Suppressor macrophage treated with lipopolysaccharide for 4 hours (primary cell): ENCODE measurements around the gene TBC1D24.

Experiments
- DNase-seq: peaks from one replicate; pipeline ENCODE4 v3.0.0-alpha.2; 2020

Gene TBC1D24

DNA sequence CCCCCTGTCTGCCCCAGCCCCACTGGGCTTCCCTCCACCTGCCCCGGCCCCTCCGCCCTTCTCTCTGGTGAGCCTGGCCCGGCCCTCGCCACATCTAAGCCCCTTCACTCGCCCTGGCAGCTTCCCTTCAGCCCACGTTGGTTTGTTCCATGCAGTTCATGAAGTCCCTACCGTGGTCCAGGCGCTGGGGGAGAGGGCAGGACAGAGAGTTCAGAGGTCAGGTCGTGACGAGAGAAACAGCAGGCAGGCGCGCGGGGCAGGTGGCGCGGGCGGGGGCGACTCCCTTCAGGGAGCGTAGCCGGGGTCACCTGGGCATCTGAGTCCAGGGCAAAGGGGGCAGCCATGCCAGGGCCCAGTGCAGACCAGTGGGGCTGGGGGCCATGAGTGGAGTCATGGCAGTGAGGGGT lies 23.9 kb upstream of the TBC1D24 start:
- no peak for DNase-seq

DNA sequence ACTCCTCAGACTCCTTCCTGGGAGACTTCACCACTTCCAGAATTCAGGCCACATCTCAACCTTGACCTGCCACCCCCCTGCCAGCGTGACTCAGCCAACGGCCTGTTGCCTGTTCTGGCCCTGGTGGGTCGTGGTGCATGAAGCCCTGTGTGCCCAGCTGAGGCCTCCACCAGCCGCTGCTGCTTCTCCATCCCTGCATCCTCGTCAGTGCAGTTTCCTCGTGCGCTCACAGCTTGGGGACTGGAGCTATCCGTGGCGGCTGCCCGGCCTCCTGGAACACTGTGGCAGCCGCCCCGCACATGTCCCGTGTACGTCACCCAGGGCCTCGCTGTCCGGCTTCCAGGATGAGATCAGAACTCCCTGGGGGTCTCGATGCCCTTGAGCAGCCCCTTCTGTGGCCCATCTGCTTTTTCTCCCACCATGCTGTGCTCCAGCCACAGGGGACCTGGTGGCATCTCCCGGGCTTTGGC lies 23.0 kb upstream of the TBC1D24 start:
- no peak for DNase-seq

DNA sequence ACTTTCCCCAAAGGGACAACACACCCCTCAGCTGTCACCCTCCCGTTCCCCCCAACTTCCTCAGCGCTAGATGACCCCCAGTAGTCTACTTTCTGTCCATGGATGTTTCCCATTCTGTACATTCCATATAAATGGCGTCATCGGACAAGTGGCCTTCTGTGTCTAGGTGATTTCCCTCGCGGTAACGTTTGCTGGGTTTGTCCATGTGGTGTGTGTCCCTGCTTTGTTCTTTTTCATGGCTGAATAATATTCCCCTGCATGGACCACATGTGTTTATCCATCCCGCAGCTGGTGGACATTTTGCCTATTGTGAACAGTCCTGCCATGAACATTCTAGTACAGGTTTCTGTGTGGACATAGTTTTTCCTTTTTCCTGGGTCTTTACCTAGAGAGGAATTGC lies 22.3 kb upstream of the TBC1D24 start:
- no peak for DNase-seq

DNA sequence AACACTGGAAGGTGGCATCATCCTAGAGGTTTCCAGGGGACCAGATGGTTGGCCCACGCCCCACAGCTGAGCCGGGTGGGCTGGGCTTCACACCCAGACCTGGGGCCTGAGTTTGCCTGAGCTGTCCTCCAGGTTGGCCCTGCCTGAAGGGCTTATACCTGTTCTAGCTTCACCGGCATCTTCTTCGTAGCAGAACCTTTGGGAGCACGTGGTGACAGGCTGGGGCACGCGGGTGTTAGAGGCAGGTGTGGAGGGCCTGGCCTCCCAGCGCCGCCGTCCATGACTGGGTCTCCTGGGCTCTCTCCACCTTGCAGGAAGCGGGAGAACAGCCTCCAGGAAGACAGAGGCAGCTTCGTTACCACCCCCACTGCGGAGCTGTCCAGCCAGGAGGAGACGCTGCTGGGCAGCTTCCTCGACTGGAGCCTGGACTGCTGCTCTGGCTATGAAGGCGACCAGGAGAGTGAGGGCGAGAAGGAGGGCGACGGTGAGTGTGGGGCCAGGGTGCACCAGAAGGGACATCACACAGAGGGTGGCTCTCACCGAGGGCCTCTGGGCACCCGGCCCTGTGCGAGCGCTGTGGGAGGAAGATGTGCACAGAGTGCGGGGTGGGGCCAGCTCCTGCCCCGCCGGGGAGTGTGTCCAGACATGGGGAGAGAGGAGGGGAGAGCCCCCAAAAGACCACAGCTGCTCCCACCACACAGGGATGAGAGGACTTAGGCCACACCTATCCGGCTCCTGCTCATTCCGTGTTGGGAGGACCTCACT lies 19.7 kb upstream of the TBC1D24 start:
- no peak for DNase-seq

DNA sequence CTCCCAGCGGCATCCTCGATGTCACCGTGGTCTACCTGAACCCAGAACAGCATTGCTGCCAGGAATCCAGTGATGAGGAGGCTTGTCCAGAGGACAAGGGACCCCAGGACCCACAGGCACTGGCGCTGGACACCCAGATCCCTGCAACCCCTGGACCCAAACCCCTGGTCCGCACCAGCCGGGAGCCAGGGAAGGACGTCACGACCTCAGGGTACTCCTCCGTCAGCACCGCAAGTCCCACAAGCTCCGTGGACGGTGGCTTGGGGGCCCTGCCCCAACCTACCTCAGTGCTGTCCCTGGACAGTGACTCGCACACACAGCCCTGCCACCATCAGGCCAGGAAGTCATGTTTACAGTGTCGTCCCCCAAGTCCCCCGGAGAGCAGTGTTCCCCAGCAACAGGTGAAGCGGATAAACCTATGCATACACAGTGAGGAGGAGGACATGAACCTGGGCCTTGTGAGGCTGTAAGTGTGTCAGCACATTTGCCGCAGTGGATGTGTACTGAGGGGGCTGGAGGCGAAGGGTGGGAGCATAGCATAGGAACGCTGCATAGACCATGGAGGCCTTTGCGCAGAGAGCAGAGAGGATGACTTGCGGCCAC lies 18.3 kb upstream of the TBC1D24 start:
- DNase-seq: no peak

DNA sequence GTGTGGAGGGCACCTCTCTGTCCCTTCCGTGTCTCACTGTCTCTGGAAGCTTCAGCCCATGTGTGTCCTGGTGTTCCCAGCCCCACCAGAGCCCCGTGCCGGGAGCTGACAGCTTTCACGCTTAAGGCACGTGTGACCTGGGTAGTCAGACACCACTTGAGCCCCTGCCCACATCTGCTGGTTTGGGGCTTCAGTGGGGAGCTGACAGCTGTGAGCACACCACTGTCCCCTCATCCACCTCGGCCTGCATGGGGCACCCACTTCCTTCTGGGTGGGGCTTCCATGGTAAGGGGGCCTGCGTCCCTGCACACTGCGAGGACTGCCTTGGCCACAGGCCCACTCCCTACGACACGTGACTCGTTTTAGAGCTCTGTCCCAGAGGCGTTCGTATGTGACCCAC lies 17.7 kb upstream of the TBC1D24 start:
- DNase-seq: no peak

DNA sequence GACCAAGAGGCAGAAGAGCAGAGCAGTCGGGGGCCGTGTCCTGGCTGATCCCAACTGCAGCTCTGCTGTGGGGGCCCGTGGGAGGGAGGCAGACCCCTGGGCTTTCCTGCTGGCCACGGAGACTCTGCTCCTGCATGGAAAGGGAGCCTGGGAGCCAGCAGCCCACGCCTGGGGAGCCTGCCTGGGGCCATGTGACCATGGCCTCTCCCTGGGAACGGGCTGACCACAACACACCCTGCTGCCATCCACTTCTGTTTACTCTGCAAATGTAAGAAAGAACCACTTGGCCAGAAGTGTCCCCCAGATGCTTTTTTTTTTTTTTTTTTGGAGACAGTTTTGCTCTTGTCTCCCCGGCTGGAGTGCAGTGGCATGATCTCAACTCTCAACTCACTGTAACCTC lies 17.0 kb upstream of the TBC1D24 start:
- no peak for DNase-seq

DNA sequence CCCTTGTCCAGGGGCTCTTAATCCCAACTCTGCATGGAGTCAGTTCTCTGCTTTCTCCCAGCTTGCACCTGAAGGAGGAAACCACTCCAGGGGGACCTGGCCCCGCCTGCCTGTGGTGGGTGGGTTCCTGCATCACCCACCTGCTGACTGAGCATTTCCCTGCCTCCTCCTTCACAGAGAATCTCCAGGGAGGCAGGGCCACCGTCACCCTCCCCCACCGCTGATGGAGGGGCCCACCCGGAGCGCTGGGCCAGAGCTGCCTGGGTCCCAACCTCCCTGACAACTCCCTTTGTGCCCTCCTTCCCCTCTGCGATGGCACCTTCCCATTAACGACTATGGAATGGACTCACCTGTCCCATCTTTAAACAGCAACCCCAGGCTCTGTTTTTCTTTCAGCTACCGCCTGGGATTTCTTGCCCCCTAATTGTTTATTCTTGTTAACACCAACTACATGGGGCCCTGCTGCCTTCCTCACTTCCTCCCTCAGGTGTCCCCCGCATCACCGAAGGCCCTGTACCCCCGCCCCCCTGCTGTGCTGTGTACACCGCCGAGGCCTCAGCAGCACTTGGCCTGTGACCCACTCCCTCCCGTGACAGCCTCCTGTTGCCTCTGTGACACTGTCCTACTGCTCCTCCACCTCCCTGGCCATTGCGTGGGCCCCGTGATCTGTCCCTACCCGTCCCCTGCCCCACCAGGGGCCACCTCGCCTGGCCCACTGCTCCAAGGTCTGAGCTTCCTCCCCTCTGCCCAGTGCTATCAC lies 15.9 kb upstream of the TBC1D24 start:
- no peak for DNase-seq

DNA sequence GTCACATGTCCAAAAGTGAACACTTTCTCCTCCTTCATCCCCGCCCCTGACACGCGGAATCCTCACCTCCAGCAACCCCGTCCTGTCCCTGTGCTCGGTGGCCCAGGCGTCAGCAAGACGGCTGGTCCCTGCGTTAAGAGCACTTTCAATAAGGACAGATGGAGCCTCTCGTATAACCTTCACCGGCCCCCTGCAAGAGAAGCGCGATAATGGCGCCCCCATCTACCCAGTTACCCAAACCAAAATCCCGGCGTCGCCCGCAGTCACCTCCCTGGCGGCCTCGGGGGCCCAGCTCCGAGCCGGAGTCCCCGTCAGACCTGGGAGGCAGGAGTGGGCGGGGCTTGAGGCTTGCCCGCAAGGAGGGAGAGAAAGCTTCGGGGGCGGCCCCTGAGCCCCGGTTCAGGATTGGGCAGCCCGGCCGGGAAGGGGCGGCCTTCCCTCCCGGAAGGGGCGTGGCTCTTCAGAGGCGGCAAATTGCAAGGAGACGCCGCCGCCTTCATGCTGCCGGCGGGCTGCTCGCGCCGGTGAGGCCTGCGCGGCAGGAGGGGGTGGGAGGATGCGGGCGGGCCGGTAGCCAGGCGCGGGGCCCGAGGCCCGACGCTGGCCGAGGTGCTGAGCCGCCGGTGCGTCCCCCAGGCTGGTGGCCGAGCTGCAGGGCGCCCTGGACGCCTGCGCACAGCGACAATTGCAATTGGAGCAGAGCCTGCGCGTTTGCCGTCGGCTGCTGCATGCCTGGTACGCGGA lies 15.1 kb upstream of the TBC1D24 start, which contains the start of gene TEDC2:
TEDC2 (plus strand) TSS at position 463 of the 744 bp plus-strand sequence; CDS start at position 499, 36 bp downstream.
- DNase-seq: peak; percentile 96

DNA sequence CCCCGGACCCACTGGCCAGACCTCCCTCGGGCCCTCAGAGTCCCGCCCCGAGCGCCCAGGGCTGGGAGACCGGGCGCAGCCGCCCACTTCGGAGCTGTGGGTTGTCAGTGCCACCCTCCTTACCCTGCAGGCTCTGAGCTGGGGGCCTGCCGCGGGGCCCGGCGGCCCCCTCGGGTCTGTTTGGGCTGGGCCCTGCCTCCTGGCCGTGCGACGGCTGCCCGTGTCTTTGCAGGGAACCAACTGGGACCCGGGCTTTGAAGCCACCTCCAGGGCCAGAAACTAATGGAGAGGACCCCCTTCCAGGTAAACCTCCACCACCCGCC lies 14.6 kb upstream of the TBC1D24 start:
- DNase-seq: no peak

DNA sequence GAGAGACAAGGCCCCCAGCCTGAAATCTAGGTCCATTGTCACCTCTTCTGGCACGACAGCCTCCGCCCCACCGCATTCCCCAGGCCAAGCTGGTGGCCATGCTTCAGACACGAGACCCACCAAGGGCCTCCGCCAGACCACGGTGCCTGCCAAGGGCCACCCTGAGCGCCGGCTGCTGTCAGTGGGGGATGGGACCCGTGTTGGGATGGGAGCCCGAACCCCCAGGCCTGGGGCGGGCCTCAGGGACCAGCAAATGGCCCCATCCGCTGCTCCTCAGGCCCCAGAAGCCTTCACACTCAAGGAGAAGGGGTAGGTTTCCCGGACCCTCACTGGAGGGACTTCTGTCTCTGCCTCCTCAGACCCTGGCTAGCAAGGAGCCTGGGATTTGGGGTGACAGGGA lies 14.0 kb upstream of the TBC1D24 start:
- DNase-seq: no peak

DNA sequence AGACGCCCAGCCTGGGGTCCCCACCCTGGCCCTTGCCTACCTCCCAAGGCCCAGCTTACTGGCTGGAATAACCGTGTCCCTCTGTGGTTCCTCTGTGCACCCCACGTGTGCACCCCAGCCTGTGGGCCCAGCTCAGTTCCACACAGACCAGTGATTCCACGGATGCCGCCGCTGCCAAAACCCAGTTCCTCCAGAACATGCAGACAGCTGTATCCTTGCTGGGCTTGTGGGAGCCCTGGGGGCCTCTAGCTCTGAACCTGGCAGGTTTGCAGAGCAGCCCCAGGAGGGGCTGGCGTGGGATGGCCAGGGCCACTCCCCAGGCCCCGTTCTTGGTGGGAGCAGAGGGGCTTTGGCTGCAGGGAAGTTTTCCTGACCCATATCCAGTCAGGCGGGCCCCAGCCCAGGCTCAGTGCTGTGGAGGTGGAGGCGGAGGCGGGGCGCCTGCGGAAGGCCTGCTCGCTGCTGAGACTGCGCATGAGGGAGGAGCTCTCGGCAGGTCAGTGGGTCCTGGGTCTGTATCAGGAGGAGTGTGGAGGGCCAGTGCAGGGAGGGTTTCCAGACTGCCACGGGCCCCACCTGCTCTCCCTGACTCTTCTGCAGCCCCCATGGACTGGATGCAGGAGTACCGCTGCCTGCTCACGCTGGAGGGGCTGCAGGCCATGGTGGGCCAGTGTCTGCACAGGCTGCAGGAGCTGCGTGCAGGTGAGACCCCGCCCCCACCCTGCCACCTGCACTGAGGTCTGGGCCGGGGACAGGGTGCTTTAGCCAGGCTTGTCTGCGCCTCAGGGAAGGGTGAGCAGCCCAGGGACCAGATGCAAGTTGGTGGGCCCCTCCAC lies 12.7 kb upstream of the TBC1D24 start:
- DNase-seq: no peak

DNA sequence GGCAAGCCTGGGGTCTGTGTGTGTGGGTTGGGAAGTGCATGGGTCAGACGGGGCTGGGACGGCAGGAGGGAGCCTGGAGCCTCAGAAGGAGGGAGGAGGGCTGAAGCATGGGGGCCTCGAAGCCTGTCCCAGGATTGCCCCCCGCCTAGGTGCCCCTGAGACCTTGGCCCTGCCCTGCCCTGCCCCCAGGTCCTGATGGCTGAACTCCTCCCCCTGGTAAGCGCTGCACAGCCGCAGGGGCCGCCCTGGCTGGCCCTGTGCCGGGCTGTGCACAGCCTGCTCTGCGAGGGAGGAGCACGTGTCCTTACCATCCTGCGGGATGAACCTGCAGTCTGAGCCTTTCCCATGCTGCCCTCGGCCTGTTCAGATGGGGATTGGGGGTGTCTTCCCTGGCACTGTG lies 10.6 kb upstream of the TBC1D24 start:
- DNase-seq: no peak

DNA sequence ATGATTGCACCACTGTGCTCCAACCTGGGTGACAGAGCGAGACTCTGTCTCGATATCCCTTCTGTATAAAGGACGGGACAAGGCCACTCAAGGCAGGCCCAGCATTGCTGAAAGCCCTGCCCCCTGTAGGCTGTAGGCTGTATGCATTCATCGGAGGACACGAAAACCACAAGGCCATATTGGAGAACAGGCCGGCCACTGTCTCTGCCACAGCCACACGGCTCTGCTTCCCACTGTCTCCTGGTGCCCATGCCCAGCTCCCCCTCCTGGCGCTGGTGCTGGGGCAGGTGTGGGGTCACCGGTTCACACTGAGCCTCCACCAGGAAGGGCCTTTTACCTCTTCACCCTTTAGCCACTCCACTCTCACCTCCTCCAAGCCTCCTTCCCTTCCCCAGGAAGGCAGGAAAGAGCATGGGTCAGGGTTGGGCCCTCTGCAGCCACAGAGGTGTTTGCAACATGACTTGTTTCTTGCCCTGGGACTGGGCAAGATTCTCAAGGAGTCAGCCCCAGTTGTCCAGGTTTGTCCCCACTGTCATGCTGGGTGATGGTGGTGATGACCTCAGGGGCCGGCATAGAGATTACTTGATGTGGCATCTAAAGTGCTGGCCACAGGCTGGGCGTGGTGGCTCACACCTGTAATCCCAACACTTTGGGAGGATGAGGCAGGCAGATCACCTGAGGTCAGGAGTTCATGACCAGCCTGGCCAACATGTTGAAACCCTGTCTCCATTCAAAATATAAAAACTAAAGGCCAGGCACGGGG lies 9.1 kb upstream of the TBC1D24 start:
- no peak for DNase-seq

DNA sequence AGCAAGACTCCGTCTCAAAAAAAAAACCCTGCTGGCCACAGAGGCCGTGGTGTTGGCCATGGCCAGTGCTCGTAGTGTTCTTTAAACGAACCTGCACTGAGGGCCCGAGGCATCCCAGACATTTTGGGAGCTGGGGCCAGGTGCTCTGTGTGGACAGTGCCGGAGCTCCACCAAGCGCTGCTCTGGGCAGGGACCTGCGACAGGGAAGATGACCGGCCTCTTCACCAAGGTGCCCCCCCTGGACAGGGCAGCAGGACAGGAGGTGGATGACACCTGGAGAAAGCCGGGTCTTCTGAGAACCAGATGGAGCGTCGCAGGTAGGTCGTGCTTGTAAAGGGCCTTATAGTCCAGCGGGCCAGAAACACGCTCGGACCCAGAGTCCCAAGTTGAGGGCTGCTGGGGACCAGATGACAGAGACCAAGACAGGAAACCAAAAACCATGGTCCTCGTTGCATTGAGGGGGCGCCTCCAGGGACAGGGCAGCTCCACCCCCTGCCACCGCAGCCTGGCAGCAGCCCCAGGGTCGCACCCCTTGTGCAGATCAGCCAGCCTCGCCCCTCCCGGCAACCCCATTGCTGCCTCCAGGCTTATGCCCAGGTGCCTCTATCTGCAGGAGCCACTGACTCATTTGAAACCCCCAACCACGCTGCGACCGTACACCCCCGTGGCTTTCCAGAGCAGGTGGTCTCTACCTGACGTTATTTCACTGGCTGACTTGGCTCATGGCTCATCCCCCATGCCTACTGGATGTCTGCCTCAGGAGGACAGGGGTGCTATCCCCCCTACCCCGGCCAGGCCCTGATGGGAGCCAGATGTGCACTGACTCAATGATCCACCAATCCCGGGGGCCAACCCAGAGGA lies 8.0 kb upstream of the TBC1D24 start:
- DNase-seq: no peak

DNA sequence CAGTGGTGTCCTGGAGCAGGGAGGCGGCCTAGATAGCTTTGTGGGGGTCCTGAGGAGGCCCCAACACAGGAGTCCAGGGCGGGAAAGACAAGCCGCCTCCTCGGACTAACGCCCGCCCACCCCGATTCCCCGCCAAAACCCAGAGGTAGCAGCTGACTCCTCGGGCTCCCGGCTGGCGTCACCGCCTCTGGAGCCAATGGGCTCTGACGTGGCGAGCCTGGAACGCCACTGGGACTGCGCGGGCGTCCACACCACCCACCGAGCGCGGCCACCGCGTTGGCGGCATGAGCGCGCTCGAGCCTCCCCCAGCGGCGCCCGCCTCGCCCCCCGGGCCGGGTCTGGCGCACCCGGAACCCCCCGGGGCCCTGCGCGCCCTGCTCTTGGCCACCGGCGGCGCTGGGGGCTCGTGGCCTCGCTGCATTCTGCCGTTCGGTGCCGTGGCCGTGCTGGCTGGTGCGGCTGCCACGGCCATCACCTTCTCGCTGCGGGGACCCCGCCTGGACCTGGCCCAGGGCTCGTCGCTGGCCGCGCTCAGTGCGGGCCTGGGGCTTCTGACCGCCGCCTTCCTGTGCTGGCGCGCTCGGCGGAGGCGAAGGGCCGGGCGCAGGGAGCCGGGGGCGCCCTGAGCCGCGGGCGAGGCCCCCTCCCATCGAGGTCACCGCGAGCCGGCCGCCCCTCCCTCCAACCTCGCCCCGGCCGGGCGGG lies 7.2 kb upstream of the TBC1D24 start:
- DNase-seq: peak; percentile 44

DNA sequence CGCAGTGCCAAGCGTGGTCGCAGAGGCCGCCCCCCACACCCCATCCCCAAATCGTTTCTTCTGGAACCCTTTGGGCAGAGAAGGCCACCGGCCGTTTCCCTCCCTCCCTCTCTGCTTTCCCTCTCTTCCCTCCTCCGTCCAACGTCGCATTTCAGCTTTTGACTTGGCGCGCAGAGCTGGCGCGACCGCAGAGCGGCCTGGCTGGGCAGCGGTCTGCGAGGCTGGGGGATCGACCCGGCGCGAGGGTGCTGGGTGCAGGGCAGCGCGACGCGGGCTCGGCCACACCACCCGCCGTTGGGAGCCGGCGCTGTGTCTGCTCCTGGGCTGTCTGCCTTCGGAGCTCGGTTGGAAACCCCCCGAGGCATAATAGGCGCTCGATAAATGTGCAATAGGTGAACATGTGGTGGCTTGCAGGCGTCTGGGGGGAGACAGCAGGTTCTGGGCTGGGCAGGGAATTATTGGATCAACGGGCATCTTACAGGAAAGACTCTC lies 6.6 kb upstream of the TBC1D24 start:
- no peak for DNase-seq

DNA sequence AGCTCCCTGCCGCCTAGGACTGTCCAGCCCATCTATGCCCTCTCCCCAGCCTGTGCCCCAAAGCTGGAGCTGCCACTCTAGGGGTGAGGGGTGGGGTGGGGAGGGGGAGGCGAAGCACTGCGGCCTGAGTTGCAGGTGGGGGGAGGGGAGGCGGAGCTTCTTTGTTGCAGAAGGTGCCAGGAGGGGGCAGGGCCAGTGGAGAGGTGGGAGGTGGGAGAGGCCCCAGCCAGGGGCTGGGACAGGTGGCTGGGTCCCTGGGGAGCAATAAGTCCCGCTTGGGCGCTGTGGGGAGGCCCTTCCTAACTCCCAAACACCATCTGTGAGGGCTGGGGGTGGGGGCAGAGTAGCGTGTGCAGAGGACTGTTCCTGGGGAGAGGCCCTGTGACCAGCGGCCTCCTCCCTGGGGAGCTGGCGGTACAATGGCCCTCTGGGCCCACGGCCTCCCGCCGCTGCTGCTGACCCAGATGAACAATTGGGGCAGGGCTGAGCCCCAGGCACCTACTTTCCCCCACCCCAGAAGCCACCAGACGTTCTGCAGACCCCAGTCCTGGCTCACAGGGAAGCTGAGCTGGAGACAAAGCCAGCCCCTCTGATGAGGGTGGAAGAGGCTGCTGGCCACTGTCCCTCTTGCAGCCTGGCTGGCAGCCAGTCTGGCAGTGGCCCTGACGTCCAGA lies 6.1 kb upstream of the TBC1D24 start:
- no peak for DNase-seq
